ENCODE data around the gene DNAH1.

Gene DNAH1

GRCh38 chr3:52361454-52361853, 45.3 kb downstream of the DNAH1 start:
- DNase-seq (ENCODE audit: low spot score in 2 of 2) (no peak), ATAC-seq (ENCODE audit: low read depth) (no peak)
- no peaks in the 10 kb centered on the region for H3K4me1 Mint-ChIP-seq
- H3K9me3 Mint-ChIP-seq, result no peaks in the 10 kb centered on the region
- no peak overlapping the region for H3K4me3 Mint-ChIP-seq
- H3K36me3 Mint-ChIP-seq, result peaks cover 17% of the 10 kb centered on the region
- no peak overlapping the region for H3K27ac Mint-ChIP-seq
- no peaks in the 10 kb centered on the region for H3K27me3 Mint-ChIP-seq

- no peak overlapping the region for H3K4me3 Mint-ChIP-seq
- H3K4me1 Mint-ChIP-seq, result no peaks in the 10 kb centered on the region
- H3K9me3 Mint-ChIP-seq, result no peaks in the 10 kb centered on the region
- H3K36me3 Mint-ChIP-seq, result peaks cover 18% of the 10 kb centered on the region
- DNase-seq (ENCODE audit: low spot score in 2 of 2), result no peak
- H3K27me3 Mint-ChIP-seq, result no peaks in the 10 kb centered on the region
- ATAC-seq (ENCODE audit: low read depth), result no peak
- H3K27ac Mint-ChIP-seq, result peak overlapping the region; percentile 38
Observed at GRCh38 chr3:52361898-52362297, 45.8 kb downstream of the DNAH1 start.

GRCh38 chr3:52364322-52365035, 48.4 kb downstream of the DNAH1 start:
- H3K4me1 Mint-ChIP-seq, result no peaks in the 10 kb centered on the region
- no peak overlapping the region for H3K27ac Mint-ChIP-seq
- no peaks in the 10 kb centered on the region for H3K27me3 Mint-ChIP-seq

GRCh38 chr3:52366527-52366926, 50.4 kb downstream of the DNAH1 start:
- Mint-ChIP-seq H3K27ac (no peak overlapping the region), H3K36me3 (peaks cover 17% of the 10 kb centered on the region), H3K9me3 (no peaks in the 10 kb centered on the region), H3K4me1 (no peaks in the 10 kb centered on the region), H3K4me3 (no peak overlapping the region), H3K27me3 (no peaks in the 10 kb centered on the region)
- DNase-seq (ENCODE audit: low spot score in 2 of 2) (no peak), ATAC-seq (ENCODE audit: low read depth) (no peak)

More at GRCh38 chr3:52364322-52365035, 48.4 kb downstream of the DNAH1 start:
- no peaks in the 10 kb centered on the region for H3K9me3 Mint-ChIP-seq
- H3K4me3 Mint-ChIP-seq, result no peak overlapping the region
- DNase-seq (ENCODE audit: low spot score in 2 of 2), result no peak
- H3K36me3 Mint-ChIP-seq, result peaks cover 20% of the 10 kb centered on the region
- no peak for ATAC-seq (ENCODE audit: low read depth)

- DNase-seq (ENCODE audit: low spot score in 2 of 2), result no peak
- H3K36me3 Mint-ChIP-seq, result peaks cover 12% of the 10 kb centered on the region
- no peak overlapping the region for H3K4me3 Mint-ChIP-seq
- no peak overlapping the region for H3K27ac Mint-ChIP-seq
- no peak for ATAC-seq (ENCODE audit: low read depth)
- no peaks in the 10 kb centered on the region for H3K9me3 Mint-ChIP-seq
- peaks cover 10% of the 10 kb centered on the region for H3K4me1 Mint-ChIP-seq
- no peaks in the 10 kb centered on the region for H3K27me3 Mint-ChIP-seq
Observed at GRCh38 chr3:52367891-52368880, 52.1 kb downstream of the DNAH1 start.

GRCh38 chr3:52370531-52370930, 54.4 kb downstream of the DNAH1 start:
- Mint-ChIP-seq H3K9me3 (no peaks in the 10 kb centered on the region), H3K27ac (no peak overlapping the region), H3K36me3 (peaks cover 6% of the 10 kb centered on the region), H3K4me3 (no peak overlapping the region), H3K4me1 (peaks cover 15% of the 10 kb centered on the region), H3K27me3 (no peaks in the 10 kb centered on the region)
- ATAC-seq (ENCODE audit: low read depth), result no peak
- no peak for DNase-seq (ENCODE audit: low spot score in 2 of 2)

GRCh38 chr3:52372822-52373504, 56.8 kb downstream of the DNAH1 start:
- H3K27me3 Mint-ChIP-seq, result no peaks in the 10 kb centered on the region
- peak; percentile 70 to 73 for DNase-seq (ENCODE audit: low spot score in 2 of 2)
- H3K4me3 Mint-ChIP-seq, result peak overlapping the region; percentile 65
- ATAC-seq (ENCODE audit: low read depth), result peak; percentile 96
- peaks cover 14% of the 10 kb centered on the region for H3K36me3 Mint-ChIP-seq
- H3K9me3 Mint-ChIP-seq, result no peaks in the 10 kb centered on the region
- peak overlapping the region; percentile 35 for H3K27ac Mint-ChIP-seq
- peaks cover 15% of the 10 kb centered on the region for H3K4me1 Mint-ChIP-seq

GRCh38 chr3:52373676-52374075, 57.6 kb downstream of the DNAH1 start:
- Mint-ChIP-seq H3K4me1 (peaks cover 15% of the 10 kb centered on the region), H3K9me3 (no peaks in the 10 kb centered on the region), H3K27ac (peak overlapping the region; percentile 35), H3K36me3 (peaks cover 14% of the 10 kb centered on the region), H3K4me3 (no peak overlapping the region), H3K27me3 (no peaks in the 10 kb centered on the region)
- ATAC-seq (ENCODE audit: low read depth) (no peak), DNase-seq (ENCODE audit: low spot score in 2 of 2) (no peak)

GRCh38 chr3:52374173-52374572, 58.1 kb downstream of the DNAH1 start:
- Mint-ChIP-seq H3K4me1 (peaks cover 15% of the 10 kb centered on the region), H3K27me3 (no peaks in the 10 kb centered on the region), H3K27ac (no peak overlapping the region), H3K9me3 (no peaks in the 10 kb centered on the region), H3K4me3 (no peak overlapping the region), H3K36me3 (peaks cover 12% of the 10 kb centered on the region)
- DNase-seq (ENCODE audit: low spot score in 2 of 2) (no peak), ATAC-seq (ENCODE audit: low read depth) (no peak)

GRCh38 chr3:52379610-52380009, 63.5 kb downstream of the DNAH1 start:
- Mint-ChIP-seq H3K27ac (no peak overlapping the region), H3K36me3 (peaks cover 12% of the 10 kb centered on the region), H3K4me1 (peaks cover 3% of the 10 kb centered on the region), H3K9me3 (no peaks in the 10 kb centered on the region), H3K27me3 (no peaks in the 10 kb centered on the region), H3K4me3 (no peak overlapping the region)
- no peak for DNase-seq (ENCODE audit: low spot score in 2 of 2)
- ATAC-seq (ENCODE audit: low read depth), result no peak

GRCh38 chr3:52380023-52380422, 63.9 kb downstream of the DNAH1 start:
- ATAC-seq (ENCODE audit: low read depth), result no peak
- H3K9me3 Mint-ChIP-seq, result no peaks in the 10 kb centered on the region
- DNase-seq (ENCODE audit: low spot score in 2 of 2), result no peak
- H3K4me1 Mint-ChIP-seq, result peaks cover 5% of the 10 kb centered on the region
- no peak overlapping the region for H3K4me3 Mint-ChIP-seq
- no peak overlapping the region for H3K27ac Mint-ChIP-seq
- peaks cover 12% of the 10 kb centered on the region for H3K36me3 Mint-ChIP-seq
- no peaks in the 10 kb centered on the region for H3K27me3 Mint-ChIP-seq

- Mint-ChIP-seq H3K9me3 (no peaks in the 10 kb centered on the region), H3K4me1 (peaks cover 8% of the 10 kb centered on the region), H3K36me3 (peaks cover 9% of the 10 kb centered on the region), H3K27me3 (no peaks in the 10 kb centered on the region), H3K4me3 (no peak overlapping the region), H3K27ac (no peak overlapping the region)
- ATAC-seq (ENCODE audit: low read depth), result no peak
- no peak for DNase-seq (ENCODE audit: low spot score in 2 of 2)
Observed at GRCh38 chr3:52381623-52382022, 65.5 kb downstream of the DNAH1 start.

- no peaks in the 10 kb centered on the region for H3K36me3 Mint-ChIP-seq
- no peak overlapping the region for H3K4me3 Mint-ChIP-seq
- no peaks in the 10 kb centered on the region for H3K27me3 Mint-ChIP-seq
- peaks cover 8% of the 10 kb centered on the region for H3K4me1 Mint-ChIP-seq
- ATAC-seq (ENCODE audit: low read depth) (no peak), DNase-seq (ENCODE audit: low spot score in 2 of 2) (no peak)
- no peaks in the 10 kb centered on the region for H3K9me3 Mint-ChIP-seq
- H3K27ac Mint-ChIP-seq, result no peak overlapping the region
Observed at GRCh38 chr3:52383446-52383845, 67.3 kb downstream of the DNAH1 start.

Measured in memory B cell (primary cell).